ENCODE results near the gene COG2.
"Not testable (repeated sequence)": the region's sequence is repeated elsewhere in the genome, so short reads cannot be mapped to it uniquely, and the experiment has no call there.

Gene COG2, protein sequence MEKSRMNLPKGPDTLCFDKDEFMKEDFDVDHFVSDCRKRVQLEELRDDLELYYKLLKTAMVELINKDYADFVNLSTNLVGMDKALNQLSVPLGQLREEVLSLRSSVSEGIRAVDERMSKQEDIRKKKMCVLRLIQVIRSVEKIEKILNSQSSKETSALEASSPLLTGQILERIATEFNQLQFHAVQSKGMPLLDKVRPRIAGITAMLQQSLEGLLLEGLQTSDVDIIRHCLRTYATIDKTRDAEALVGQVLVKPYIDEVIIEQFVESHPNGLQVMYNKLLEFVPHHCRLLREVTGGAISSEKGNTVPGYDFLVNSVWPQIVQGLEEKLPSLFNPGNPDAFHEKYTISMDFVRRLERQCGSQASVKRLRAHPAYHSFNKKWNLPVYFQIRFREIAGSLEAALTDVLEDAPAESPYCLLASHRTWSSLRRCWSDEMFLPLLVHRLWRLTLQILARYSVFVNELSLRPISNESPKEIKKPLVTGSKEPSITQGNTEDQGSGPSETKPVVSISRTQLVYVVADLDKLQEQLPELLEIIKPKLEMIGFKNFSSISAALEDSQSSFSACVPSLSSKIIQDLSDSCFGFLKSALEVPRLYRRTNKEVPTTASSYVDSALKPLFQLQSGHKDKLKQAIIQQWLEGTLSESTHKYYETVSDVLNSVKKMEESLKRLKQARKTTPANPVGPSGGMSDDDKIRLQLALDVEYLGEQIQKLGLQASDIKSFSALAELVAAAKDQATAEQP

DNA sequence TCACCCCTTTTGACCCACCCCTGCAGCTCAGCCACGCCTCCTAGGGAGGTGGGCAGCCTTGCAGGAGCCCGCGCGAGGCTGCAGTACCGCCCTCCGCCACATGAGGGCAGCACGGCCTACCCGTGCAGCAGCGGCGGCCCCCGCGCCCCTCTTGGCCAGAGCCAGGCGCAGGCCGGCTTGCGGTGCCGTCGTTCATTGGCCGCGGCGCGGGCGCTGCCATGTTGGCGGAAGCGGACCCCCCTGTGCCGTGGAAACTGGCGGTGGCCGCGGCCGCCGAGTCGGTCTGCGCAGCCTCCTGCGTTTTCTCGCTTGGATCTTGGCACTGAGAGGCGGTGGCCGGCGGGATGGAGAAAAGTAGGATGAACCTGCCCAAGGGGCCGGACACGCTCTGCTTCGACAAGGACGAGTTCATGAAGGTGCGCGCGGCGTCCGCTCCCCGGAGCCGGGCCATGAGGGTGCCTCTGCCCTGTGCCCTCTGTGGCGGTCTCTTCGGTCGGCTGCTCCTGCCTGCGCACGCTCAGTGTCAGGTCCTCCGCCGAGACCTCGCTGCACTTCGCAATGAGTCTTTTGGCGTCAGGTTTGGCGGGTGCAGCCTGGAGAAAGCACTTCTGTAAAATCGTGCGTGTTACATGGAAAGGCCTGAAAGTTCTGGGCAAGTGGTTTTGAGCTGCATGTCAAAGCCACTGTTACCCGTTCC is at the start of gene COG2:
TSS of gene COG2 (plus strand) at position 219 of the 697 bp plus-strand sequence. CDS start at position 345, 126 bp downstream.
- peak; percentile 91 for DNase-seq (ENCODE audit: low spot score)

DNA sequence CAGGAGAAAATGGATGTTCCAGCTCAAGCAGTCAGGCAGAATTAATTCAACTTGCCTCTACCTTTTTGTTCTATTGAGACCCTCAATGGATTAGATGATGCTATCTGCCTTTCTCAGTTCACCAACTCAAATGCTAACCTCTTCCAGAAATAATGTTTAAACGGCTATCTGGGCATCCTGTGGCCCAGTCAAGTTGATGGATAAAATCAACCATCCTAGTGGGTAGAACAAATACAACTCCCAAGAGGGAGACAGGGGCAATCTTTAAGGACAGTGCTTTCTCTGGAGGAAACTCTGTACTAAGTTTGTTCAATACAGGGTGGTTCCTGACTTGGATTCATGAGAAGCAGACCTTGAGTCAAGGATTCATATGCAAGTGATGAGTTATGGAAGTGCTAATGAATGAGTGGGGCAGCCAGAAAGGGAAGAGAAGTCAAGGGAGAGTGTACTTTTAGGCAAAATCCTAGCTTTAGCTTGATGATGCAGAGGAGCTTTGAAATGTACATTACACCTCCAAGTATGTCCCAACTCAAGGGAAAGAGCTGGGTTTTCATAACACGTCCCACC is 49.4 kb upstream of the COG2 start:
- DNase-seq (ENCODE audit: low spot score) = no peak

DNA sequence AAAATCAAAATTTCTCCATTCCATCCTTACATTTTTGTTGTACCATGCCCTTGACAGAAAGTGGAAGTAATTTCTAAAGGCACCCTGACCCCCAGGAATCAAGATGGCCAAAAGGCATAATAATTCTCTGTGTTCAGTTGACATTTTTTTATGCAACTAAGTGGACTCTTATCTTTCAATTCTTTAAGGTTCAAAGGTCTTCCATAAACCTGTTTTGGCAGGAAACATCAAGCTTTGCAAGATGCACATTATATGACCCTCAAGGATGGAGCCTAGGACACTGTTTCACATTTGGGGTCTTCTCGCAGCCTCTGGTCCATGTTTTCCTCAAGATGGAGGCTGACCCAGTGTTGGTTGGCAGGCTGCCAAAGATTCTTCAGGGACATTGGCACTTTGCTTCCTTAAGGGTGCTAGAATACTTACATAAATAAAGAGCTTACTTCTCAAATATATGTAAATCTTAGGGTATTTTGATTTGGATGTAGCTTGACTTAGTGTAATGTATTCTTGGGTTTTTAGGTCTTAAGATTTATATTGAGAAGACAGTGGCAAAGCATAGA is 48.0 kb upstream of the COG2 start:
- DNase-seq (ENCODE audit: low spot score) = no peak

- no peak for DNase-seq (ENCODE audit: low spot score)
Observed at GRCh38 chr1:230595181-230595580, 47.1 kb upstream of the COG2 start.

- no peak for DNase-seq (ENCODE audit: low spot score)
Observed at GRCh38 chr1:230596306-230596705, 46.0 kb upstream of the COG2 start.

- DNase-seq (ENCODE audit: low spot score) = no peak
Observed at GRCh38 chr1:230598745-230599144, 43.5 kb upstream of the COG2 start.

DNA sequence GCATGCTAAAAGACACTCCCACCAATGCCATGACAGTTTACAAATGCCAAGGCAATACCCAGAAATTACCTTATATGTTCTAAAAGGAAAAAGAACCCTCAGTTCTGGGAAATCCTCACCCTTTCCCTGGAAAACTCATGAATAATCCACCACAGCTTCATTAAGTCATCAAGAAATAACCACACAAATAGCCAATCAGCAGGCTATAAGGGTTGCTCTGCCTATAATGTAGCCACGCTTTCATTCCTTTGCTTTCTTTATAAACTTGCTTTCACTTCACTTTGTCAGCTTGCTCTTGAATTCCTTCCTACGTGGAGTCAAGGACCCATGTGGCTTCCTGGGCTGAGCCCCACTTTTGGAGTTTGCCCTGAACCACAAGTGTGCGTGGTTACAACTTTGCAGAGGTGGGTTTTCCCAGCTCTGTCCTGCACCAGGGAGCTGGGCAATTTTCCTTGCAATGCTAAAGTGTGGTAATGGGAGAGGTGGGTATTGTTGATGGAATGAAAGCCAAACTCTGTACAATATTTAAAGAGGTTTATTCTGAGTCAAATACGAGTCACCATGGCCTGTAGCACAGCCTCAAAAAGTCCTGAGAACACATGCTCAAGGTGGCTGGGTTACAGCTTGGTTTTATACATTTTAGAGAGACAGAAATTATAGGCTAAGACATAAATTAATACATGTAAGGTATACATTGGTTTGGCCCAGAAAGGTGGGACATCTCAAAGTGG is 42.2 kb upstream of the COG2 start:
- no peak for DNase-seq (ENCODE audit: low spot score)

GRCh38 chr1:230600657-230601400 is 41.5 kb upstream of the COG2 start:
- DNase-seq (ENCODE audit: low spot score) = not testable (repeated sequence)

GRCh38 chr1:230609208-230609607 is 33.1 kb upstream of the COG2 start:
- DNase-seq (ENCODE audit: low spot score) = peak; percentile 17

DNA sequence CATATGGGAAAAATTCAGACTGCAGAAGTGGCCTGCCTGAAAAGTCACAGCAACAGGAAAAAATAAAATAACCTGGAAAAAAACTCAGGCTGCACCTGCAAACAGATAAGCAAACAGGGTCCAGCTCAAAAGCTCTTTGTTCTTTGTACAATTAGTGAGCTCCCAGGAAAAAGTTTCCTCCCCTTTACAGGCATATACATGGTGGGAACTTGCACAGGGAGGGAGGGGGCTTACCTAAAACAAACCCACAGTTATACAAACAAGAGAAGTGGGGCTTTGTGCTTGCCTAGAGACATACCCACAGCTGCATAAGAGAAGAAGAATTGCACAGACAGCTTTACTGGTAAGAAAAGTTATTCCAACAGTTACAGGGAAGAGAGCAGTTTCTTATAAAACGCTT is 31.7 kb upstream of the COG2 start:
- no peak for DNase-seq (ENCODE audit: low spot score)

DNA sequence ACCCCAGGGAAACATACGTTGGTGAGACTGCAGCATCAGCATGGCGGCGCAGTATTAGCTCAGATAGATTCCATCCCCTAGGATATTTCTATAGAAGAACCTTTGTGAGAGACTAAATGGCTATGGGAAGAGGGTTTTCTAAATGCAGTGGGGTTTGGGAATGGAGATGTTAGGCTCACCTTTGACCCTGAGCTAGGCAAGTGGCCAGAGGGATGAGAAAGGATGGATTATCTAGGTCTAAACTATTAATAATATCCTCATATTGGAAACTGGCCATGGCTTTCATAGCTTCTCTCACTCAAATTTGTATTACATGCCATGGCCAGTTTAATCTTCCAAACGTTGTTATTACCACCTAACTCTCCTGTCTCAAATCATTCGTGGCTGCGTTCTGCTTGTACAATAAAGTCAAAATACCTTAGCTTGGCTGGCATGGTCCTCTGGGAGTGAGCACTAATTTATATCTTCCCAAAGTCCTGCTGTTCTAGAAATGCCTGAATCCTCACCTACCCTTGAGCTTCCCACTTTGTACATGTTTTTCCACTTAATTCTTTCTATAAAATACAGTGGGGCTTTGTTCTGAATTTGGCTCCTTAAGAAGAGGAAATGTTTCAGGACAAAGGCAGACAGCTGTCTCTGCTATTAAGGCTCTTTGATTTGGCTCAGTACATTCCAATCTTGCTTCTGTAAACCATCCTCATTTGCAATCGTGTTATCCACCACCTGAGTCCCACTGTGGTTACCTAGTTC is 31.0 kb upstream of the COG2 start:
- DNase-seq (ENCODE audit: low spot score) = no peak

GRCh38 chr1:230611878-230612235 is 30.4 kb upstream of the COG2 start:
- no peak for DNase-seq (ENCODE audit: low spot score)

- no peak for DNase-seq (ENCODE audit: low spot score)
Observed at GRCh38 chr1:230612651-230613050, 29.6 kb upstream of the COG2 start.

DNA sequence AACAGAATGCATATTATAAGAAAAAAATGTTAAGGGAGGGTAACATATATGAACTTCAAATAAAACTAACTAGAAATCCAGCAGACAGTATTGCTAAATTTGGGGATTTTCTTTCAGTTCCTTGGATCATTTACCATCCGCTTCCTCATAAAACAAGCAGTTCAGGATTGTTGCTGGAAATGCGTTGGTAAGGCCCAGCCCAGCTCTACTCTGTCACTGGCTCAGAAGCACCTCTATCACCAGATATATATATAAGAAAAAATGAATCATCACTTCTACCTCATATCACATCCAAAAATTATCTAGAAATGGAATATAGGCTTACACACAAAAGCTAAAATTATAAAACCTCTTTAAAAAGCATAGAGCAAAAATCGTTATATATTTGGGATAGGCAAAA is 28.2 kb upstream of the COG2 start:
- no peak for DNase-seq (ENCODE audit: low spot score)

DNA sequence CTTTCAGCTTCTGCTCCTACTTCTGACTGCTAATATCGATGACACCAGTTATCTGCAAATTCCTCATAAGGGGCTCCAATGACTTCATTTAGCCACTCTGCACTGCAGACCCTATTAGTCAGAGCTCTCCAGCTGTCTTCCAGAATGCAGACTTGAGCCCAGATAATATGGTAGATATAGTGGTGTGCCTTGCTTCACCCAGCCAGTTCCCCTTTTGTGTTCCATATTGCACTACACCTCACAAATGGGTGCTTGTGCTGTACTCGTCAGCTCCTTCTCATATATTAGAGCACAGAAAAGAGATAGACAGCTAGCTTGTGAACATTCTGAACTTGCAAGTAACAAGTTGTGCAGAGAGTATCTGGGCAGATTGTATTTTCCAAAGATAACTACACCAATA is 23.7 kb upstream of the COG2 start:
- DNase-seq (ENCODE audit: low spot score) = no peak

- no peak for DNase-seq (ENCODE audit: low spot score)
Observed at GRCh38 chr1:230620649-230621323, 21.5 kb upstream of the COG2 start.

- peak; percentile 9 for DNase-seq (ENCODE audit: low spot score)
Observed at GRCh38 chr1:230621324-230622030, 20.8 kb upstream of the COG2 start.

- no peak for DNase-seq (ENCODE audit: low spot score)
Observed at GRCh38 chr1:230622151-230622550, 20.1 kb upstream of the COG2 start.

All from globus pallidus (tissue), 1 donor.